T-helper 22 cell (primary cell): ENCODE data around the gene LMOD2.

Source experiments
- DNase-seq: peaks from one replicate; pipeline ENCODE4 v3.0.0-alpha.2; 2020; ENCODE audit warnings: low read depth

The LMOD2 gene

DNA sequence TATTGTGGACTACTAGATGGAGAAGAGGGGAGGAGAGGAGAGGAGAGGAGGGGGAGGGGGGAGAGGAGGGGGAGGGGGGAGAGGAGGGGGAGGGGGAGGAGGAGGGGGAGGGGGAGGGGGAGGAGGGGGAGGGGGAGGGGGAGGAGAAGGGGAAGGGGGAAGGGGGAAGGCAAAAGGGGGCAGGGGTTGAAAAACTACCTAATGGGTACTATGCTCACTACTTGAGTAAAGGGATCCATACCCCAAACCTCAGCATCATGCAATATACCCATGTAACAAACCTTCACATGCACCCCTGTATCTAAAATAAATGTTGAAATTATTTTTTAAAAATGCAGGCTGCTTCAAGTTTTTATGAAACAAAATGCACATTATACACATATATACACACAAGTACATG, 15.1 kb upstream of the LMOD2 start:
- no peak for DNase-seq

DNA sequence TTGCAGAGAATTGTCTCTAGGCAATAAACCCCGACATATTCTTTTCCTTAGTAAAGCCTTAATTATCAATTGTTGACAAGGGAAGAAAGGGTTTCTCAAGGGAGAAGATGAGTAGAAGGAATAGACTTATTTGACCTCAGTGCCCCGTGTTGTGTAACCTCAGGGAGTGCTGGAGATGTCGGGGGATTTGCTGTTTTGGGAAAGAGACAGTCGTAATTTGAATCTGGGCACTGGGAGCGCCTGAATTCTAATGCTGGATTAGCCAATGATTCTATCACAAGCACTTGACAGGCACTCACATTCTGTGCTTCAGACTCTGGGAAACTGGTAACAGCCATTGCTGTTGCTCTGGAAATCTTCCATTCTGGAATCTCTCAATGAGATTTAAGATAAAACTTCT, 13.8 kb upstream of the LMOD2 start:
- DNase-seq, result no peak

DNA sequence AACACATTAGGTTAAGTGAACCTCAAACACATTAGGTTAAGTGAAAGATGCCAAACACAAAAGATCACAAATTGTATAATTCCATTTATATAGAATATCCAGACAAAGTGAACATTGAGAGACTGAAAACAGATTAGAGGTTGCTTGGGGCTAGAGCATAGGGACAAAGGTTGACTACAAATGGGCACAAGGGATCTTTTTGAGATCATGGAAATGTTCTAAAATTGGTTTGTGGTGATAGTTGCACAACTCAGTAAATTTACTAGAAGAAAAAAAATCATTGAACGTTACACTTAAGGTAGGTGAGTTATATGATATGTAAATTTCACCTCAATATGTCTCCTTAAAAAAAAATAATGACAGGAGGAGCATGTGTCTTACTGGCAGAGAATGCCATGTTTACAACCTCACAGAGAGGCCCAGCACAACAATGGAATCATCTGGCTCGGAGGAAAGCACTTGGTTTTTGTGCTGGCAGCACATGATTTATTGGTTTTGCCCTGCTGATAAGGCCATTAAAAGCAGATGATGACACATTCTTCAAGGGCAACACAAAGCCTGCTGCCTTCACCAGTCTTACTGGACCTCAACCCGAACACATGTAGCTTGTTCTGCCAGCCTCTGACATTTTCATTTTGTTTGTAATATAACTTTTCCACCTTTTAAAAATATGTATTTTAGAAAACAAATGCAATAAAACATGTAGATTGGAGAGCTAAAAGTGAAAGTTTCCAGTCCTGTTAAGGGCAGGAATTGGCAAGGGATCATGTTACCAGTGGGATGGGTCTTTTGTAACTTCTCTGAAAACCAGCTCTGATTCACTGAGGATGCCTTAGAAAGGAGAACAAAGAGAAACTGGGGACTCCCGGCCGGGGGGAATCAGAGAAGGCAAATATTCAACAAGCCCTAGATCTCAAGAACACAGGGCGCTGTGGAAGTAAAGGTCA, 11.9 kb upstream of the LMOD2 start:
- no peak for DNase-seq

DNA sequence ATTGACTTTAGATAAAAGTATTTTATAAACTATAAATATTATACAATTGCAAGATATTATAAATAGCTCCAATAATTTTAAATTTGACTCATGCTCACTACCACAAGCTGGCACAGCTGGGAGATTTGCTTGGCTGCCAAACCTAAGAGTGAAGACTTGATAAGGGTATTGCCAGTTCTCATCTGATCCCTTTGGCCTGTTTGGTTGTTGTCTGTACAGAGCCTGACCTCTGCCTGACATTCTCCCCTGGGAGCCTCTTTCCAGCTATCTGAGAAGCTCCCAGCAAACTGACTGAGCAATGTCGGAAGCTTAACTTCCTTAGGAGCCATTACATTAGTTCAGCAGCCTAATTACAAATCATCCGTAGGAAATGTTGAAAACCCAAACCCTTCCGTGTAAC, 10.2 kb upstream of the LMOD2 start:
- no peak for DNase-seq

DNA sequence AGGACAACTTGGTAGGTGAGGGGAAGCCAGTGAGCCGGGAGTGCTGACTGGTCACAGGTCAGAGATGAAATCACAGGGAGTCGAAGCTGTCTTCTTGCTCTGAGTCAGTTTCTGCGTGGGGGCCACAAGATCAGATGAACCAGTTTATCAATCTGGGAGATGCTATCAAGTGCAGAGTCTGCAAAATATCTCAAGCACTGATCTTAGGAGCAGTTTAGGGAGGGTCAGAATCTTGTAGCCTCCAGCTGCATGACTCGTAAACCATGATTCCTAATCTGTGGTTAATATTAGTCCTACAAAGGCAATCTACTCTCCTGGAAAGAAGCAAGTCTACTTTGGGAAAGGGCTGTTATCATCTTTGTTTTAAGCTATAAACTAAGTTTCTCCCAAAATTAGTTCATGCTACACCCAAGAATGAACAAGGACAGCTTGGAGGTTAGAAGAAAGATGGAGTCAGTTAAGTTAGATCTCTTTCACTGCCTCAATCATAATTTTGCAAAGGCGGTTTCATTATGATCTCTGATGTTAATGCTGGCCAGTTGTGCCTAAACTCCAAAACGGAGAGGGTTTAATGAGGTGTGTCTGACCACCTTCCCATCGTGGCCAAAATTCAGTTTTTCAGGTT, 8.4 kb upstream of the LMOD2 start:
- DNase-seq, result no peak

DNA sequence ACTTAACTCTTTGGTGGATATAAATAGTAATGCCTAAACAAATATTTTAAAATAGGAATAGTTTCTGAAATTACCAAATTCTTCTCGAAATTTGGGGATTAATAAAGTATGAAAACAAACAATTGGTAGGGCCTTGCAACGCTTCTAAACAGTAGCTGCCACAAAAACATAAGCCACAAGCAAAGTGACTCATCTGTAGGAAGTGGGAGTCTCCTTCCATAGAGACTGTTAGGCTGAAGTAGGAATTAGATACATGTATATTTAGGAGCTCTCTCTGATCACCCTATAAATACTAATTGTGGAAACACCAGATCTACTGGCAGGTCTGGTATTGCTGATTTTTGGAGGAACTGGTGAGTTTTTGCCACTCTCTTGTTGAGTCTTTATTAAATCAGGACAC, 5.7 kb upstream of the LMOD2 start:
- no peak for DNase-seq

DNA sequence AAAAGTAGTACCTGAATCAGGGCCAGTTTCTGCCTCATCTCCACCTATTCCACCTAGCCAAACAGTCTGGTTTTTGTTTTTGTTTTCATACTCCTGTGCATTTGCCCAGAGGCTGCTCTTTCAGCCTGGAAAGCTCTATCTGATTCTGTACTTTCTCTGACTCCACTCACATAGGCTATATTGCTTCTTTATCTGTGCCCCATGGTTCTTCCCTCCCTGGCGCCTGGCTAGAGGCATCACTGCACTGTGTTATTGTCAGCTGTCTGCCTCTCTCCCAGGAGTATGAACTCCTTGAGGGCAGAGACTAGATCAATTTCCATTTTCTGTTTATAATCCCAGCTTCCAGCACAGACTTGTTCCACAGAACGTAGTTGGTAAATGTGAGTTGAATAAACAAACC, 5.1 kb upstream of the LMOD2 start:
- no peak for DNase-seq

DNA sequence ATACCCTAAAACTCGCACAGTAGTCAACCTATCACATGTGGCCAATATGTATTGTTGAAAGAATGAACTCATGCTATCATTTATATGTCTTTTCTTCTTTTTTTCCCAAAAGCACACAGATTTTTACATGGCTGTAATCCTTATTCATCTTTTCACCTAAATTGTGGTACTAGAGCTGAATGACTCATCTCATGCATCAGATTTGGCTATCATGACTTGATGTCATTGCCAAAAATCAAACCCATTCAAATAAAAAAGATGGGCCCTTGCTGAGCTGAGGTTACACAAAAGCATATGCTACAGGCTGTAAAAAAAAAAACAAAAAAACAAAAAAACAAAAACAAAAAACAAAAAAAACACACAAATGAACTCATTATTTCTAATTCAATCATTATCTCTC, 3.3 kb upstream of the LMOD2 start:
- no peak for DNase-seq

DNA sequence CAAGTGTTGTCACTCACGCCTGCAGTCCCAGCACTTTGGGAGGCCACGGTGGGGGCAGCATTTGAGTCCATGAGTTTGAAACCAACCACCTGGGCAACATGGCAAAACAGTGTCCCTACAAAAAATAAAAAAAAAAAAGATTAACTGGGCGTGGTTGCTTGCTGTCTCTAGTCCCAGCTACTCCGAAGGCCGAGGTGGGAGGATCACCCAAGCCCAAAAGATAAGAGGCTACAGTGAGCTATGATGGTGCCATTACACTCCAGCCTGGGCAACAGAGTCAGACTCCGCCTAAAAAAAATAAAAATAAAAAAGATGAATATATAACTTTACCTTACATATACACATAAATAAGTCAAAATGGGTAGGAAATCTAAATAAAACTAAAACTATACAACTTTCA, 2.5 kb upstream of the LMOD2 start:
- DNase-seq, result no peak

DNA sequence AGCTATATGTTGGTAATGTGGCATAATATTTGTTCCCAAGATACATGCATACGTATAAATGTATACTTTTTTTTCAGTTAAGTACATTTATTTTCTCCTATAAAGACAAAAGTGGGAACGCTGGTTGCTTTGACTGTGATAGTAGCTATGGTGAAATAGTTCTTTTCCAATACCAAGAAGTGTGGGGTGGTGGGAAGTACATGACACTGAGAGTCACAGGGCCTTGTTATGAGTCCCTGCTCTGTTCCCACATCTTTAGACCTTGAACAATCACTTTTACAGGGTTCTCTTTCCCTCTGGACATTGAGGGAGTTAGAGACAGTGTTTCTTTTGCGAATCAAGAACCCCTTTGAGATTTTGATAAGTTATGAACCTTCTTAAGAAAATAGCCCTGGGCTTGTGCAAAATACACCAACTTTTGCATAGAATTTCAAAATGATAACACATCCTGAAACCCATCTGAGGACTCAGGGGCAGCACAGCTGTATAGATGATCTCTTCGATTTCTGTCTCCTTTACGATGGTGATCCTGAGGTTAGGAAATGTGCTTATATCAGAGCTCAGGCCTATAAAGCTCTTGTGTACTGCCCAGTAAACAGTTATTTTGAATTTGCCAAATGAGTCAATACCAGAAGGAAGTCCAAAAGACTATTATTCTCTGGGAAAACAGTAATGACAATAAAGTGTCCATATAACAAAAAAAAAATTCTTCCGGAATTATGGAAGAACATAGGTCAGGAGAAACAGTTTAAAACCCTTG, 1.1 kb downstream of the LMOD2 start:
- no peak for DNase-seq

DNA sequence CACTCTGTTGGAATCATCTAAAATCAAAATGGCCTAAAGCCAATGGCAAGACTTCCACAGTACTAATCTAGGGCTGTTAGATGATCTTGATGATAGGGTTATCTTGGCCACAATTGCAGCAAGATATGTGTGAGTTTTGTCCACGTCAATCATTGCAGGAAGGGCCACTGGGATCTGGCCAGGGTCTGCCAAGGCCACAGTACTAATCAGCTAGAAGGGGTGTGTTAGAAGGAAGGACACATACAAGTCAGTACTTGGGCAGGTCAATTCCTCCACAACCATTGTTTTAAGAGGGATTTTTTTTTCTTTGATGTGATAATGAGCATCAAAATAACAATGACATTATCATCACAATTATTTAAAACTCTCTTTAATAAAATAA, 1.6 kb downstream of the LMOD2 start:
- no peak for DNase-seq

DNA sequence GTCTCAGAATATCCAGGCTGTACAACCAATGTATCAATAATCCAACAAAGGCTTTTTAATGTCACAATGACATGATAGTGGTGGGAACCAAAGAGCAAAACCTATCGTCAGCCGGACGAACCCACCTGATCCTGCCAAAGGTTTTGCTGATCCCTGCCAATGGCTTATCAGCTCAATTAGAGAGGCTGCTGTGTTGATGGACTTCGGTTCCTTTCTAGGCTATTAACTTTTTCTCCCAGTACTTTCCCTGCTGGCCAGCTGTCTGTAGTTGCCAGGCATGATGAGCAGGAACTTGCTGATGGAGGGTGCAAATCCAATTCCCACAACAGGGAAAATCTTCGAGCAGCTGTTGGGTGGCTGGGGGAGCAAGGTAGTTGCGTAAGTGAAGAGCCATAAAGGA, 2.4 kb downstream of the LMOD2 start:
- DNase-seq, result no peak

DNA sequence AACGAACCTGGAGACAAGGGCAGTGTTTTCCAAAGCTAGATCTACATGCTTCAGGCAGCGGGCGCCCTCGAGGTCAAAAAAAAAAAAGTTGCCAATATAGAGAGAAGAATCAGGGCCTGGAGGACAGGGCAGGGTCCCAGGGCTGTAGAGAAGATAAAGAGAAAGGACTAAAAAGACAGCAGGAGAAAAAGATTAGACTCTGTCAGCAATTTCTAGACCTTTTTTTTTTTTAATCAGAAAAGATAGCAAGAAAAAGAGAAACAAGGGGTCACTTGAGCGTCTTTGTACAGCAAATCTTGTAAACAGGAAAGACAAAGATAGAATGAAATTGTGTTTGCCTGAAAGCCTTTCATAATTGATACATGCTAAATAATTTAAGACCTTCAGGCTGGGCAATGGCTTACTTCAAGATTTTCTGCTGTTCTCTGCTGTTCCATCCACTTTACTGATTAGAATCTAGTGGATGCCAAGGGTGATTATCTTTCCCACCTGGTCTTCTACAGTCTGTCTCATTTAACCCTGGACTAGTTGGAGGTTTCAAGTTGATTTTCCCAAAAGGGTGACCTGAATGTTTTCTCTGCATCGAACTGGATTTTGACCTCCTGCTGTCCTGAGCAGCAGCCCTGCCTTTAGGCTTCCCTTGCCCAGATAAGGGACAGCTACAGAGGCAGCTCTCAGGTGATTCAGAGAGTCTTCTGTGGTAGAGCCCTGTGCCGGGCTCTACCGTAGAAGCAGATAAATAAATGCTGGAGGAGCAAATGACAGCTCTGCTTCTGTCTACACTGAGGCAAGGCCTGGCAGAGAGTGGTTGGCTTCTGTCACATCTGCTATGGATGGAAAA, 5.1 kb downstream of the LMOD2 start:
- no peak for DNase-seq

DNA sequence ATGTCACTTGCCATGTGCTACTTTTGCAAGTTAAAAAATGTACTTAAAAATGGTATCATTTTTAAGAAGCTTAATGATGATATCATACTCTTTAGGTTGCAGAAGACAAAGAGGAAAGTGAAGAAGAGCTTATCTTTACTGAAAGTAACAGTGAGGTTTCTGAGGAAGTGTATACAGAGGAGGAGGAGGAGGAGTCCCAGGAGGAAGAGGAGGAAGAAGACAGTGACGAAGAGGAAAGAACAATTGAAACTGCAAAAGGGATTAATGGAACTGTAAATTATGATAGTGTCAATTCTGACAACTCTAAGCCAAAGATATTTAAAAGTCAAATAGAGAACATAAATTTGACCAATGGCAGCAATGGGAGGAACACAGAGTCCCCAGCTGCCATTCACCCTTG, 6.1 kb downstream of the LMOD2 start:
- DNase-seq, result no peak

DNA sequence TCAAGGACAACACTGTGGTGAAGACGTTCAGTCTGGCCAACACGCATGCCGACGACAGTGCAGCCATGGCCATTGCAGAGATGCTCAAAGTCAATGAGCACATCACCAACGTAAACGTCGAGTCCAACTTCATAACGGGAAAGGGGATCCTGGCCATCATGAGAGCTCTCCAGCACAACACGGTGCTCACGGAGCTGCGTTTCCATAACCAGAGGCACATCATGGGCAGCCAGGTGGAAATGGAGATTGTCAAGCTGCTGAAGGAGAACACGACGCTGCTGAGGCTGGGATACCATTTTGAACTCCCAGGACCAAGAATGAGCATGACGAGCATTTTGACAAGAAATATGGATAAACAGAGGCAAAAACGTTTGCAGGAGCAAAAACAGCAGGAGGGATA, 6.6 kb downstream of the LMOD2 start:
- no peak for DNase-seq

DNA sequence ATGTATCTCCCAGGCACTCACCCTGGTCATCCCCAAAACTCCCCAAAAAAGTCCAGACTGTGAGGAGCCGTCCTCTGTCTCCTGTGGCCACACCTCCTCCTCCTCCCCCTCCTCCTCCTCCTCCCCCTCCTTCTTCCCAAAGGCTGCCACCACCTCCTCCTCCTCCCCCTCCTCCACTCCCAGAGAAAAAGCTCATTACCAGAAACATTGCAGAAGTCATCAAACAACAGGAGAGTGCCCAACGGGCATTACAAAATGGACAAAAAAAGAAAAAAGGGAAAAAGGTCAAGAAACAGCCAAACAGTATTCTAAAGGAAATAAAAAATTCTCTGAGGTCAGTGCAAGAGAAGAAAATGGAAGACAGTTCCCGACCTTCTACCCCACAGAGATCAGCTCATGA, 7.1 kb downstream of the LMOD2 start:
- no peak for DNase-seq

DNA sequence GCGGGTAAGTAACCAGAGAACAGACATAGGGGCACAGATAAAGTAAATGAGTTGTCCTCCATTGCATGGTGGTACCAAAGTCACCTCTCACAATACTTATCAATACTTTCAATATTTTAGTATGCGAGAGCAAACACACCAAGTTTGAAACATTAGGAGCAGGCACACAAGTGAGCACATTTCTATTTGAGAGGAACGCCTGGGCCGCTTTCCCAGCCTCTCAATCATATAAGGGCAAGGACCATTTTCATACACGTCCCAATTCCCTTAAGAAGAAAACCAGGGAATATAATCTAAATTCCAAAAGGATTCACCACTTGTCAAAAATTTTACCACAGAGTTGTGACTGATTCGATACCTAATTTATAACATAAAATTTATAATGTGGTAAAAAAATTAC, 7.5 kb downstream of the LMOD2 start:
- no peak for DNase-seq

DNA sequence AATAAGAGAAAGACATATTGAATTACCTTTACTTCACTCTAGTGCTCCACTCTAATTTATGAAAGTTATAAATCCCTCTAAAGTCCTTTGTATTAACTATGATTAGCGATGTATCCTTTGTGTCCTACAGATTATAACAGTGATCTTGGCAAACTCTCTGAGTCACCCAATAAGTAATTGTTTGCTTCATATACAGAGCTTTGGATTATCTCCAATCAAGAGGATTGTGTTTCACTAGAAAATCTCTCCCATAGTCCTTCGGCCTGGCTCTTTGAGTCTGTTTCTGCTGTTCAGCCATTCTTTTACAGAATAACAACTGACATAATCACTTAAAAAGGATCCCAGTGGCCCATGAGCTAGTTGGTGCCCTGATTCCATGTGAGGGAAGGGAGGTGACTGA, 9.5 kb downstream of the LMOD2 start:
- no peak for DNase-seq

DNA sequence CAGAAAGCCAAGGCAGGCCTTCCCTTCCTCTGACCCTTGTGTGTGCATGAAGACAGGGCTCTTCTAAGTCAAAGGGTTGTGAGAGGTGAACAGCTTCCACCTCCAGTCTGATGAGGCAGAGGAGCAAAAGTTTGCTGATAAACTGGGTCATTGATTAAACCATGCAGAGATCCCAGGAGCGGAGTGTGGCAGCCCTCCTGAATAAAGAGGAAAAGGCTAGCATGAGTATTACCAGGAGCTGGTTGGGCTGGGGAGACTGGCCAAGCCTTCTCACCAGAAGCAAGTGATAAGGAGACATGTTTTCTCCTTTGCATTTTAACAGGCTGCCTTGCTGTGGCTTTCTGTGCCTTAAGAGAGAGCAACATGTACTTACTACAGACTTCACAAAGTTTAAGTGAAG, 10.2 kb downstream of the LMOD2 start:
- no peak for DNase-seq

DNA sequence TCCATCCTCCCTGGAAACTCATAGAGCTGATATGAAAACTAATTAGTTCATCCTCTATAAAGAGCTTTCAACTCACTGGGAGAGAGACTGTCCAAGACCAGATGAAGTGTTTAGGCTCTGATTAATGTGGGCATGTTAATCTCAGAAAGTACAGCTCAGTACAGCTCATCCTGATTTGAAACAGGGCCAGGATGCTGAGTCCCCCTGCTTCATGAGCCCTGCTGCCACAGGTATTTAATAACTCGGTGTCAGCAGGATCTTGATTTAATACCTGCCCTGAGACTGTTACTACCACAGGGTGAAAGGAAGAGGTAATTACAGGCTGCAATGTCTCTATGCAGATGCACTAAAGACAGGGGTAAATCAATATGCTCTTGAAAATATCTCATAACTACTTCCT, 10.8 kb downstream of the LMOD2 start:
- no peak for DNase-seq

DNA sequence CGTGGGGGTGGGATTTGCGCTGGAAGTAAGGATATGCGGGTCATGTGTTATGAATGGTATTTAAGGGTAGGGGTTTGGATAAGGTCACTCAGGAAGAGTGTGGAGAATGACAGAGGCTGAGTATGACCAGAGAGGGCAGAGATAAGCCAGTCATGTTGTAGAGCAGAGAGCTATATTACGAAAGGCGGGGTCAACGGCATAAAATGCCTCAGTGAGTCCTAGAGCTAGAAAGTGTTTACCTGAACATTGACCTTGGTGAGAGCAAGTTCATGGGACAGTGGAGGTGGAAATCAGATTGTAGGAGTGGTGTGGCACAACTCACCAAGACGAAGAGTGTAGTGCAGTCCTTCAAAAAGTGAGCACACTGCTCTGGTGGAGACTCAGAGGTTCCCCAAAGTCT, 13.8 kb downstream of the LMOD2 start:
- no peak for DNase-seq

DNA sequence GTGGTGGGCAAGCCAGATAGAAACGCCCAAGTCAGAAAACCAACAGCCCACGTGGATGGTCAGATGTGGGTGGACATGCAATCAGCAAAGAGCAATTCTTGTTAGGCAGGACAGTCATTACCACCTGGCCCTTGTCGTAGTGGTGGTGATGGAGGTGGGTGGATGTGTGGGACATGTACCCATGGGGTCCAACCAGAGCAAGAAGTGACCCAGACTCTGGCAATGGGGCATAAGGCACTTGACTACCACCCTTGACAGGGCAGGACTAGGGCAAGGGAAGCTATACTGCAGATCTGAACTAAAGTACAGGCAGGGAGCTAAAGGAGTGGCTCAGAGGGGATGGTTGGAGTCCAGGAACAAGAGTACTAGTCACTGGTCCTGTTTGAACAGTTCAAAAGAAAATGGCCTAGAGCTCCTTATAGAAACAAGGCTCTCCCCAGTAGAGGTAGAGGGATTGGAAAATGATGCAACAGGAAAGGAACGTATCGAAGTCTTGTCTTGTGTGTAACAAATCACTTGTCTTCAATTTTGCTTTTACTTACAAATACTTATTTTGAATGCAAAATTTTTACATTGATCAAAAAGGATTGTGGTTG, 17.6 kb downstream of the LMOD2 start:
- DNase-seq, result no peak
